ENCODE data around the gene DRD2.

Gene DRD2

GRCh38 chr11:113436672-113437252 lies 38.4 kb downstream of the DRD2 start:
- Histone ChIP-seq H3K36me3 (ENCODE audit: insufficient read depth, low read length) (no peaks in the 10 kb centered on the region), H3K9me3 (ENCODE audit: low read length) (no peaks in the 10 kb centered on the region), H3K27me3 (ENCODE audit: control insufficient read depth in 1 of 2, insufficient read depth in 2 of 2, low read length in 2 of 2) (no peaks in the 10 kb centered on the region), H3K4me3 (ENCODE audit: low read depth in 1 of 2, low read length in 2 of 2) (no peak overlapping the region), H3K4me1 (ENCODE audit: insufficient read depth, low read length) (no peaks in the 10 kb centered on the region), H3K27ac (ENCODE audit: low read depth, low read length) (no peak overlapping the region), H3K9ac (ENCODE audit: low read length) (no peak overlapping the region)

- Histone ChIP-seq H3K4me3 (ENCODE audit: low read depth in 1 of 2, low read length in 2 of 2) (no peak overlapping the region), H3K9me3 (ENCODE audit: low read length) (no peaks in the 10 kb centered on the region), H3K9ac (ENCODE audit: low read length) (no peak overlapping the region), H3K27ac (ENCODE audit: low read depth, low read length) (no peak overlapping the region), H3K27me3 (ENCODE audit: control insufficient read depth in 1 of 2, insufficient read depth in 2 of 2, low read length in 2 of 2) (no peaks in the 10 kb centered on the region), H3K4me1 (ENCODE audit: insufficient read depth, low read length) (no peaks in the 10 kb centered on the region), H3K36me3 (ENCODE audit: insufficient read depth, low read length) (no peaks in the 10 kb centered on the region)
Measured at GRCh38 chr11:113435190-113435968, 39.8 kb downstream of the DRD2 start.

- Histone ChIP-seq H3K27ac (ENCODE audit: low read depth, low read length) (no peak overlapping the region), H3K36me3 (ENCODE audit: insufficient read depth, low read length) (no peaks in the 10 kb centered on the region), H3K27me3 (ENCODE audit: control insufficient read depth in 1 of 2, insufficient read depth in 2 of 2, low read length in 2 of 2) (no peaks in the 10 kb centered on the region), H3K4me1 (ENCODE audit: insufficient read depth, low read length) (no peaks in the 10 kb centered on the region), H3K9me3 (ENCODE audit: low read length) (no peaks in the 10 kb centered on the region), H3K9ac (ENCODE audit: low read length) (no peak overlapping the region), H3K4me3 (ENCODE audit: low read depth in 1 of 2, low read length in 2 of 2) (no peak overlapping the region)
Measured at GRCh38 chr11:113431746-113432145, 43.5 kb downstream of the DRD2 start.

GRCh38 chr11:113426686-113427085 lies 48.5 kb downstream of the DRD2 start:
- Histone ChIP-seq H3K4me3 (ENCODE audit: low read depth in 1 of 2, low read length in 2 of 2) (no peak overlapping the region), H3K9me3 (ENCODE audit: low read length) (no peaks in the 10 kb centered on the region), H3K27me3 (ENCODE audit: control insufficient read depth in 1 of 2, insufficient read depth in 2 of 2, low read length in 2 of 2) (no peaks in the 10 kb centered on the region), H3K27ac (ENCODE audit: low read depth, low read length) (no peak overlapping the region), H3K9ac (ENCODE audit: low read length) (no peak overlapping the region), H3K36me3 (ENCODE audit: insufficient read depth, low read length) (no peaks in the 10 kb centered on the region), H3K4me1 (ENCODE audit: insufficient read depth, low read length) (no peaks in the 10 kb centered on the region)

GRCh38 chr11:113420808-113421207 lies 54.4 kb downstream of the DRD2 start:
- Histone ChIP-seq H3K9ac (ENCODE audit: low read length) (no peak overlapping the region), H3K9me3 (ENCODE audit: low read length) (no peaks in the 10 kb centered on the region), H3K4me1 (ENCODE audit: insufficient read depth, low read length) (no peaks in the 10 kb centered on the region), H3K27me3 (ENCODE audit: control insufficient read depth in 1 of 2, insufficient read depth in 2 of 2, low read length in 2 of 2) (no peaks in the 10 kb centered on the region), H3K27ac (ENCODE audit: low read depth, low read length) (no peak overlapping the region), H3K36me3 (ENCODE audit: insufficient read depth, low read length) (no peaks in the 10 kb centered on the region), H3K4me3 (ENCODE audit: low read depth in 1 of 2, low read length in 2 of 2) (no peak overlapping the region)

GRCh38 chr11:113419454-113420003 lies 55.7 kb downstream of the DRD2 start:
- Histone ChIP-seq H3K9me3 (ENCODE audit: low read length) (no peaks in the 10 kb centered on the region), H3K4me3 (ENCODE audit: low read depth in 1 of 2, low read length in 2 of 2) (no peak overlapping the region), H3K27ac (ENCODE audit: low read depth, low read length) (no peak overlapping the region), H3K4me1 (ENCODE audit: insufficient read depth, low read length) (no peaks in the 10 kb centered on the region), H3K9ac (ENCODE audit: low read length) (no peak overlapping the region), H3K36me3 (ENCODE audit: insufficient read depth, low read length) (no peaks in the 10 kb centered on the region), H3K27me3 (ENCODE audit: control insufficient read depth in 1 of 2, insufficient read depth in 2 of 2, low read length in 2 of 2) (no peaks in the 10 kb centered on the region)

- H3K27me3 ChIP-seq (ENCODE audit: control insufficient read depth in 1 of 2, insufficient read depth in 2 of 2, low read length in 2 of 2) = no peaks in the 10 kb centered on the region
- no peak overlapping the region for H3K9ac ChIP-seq (ENCODE audit: low read length)
- no peak overlapping the region for H3K4me3 ChIP-seq (ENCODE audit: low read depth in 1 of 2, low read length in 2 of 2)
- no peaks in the 10 kb centered on the region for H3K36me3 ChIP-seq (ENCODE audit: insufficient read depth, low read length)
- H3K4me1 ChIP-seq (ENCODE audit: insufficient read depth, low read length) = no peaks in the 10 kb centered on the region
- no peaks in the 10 kb centered on the region for H3K9me3 ChIP-seq (ENCODE audit: low read length)
- no peak overlapping the region for H3K27ac ChIP-seq (ENCODE audit: low read depth, low read length)
Measured at GRCh38 chr11:113417428-113417827, 57.8 kb downstream of the DRD2 start.

- H3K9me3 ChIP-seq (ENCODE audit: low read length) = no peaks in the 10 kb centered on the region
- H3K4me3 ChIP-seq (ENCODE audit: low read depth in 1 of 2, low read length in 2 of 2) = no peak overlapping the region
- no peaks in the 10 kb centered on the region for H3K36me3 ChIP-seq (ENCODE audit: insufficient read depth, low read length)
- no peak overlapping the region for H3K27ac ChIP-seq (ENCODE audit: low read depth, low read length)
- H3K9ac ChIP-seq (ENCODE audit: low read length) = no peak overlapping the region
- H3K27me3 ChIP-seq (ENCODE audit: control insufficient read depth in 1 of 2, insufficient read depth in 2 of 2, low read length in 2 of 2) = no peaks in the 10 kb centered on the region
- H3K4me1 ChIP-seq (ENCODE audit: insufficient read depth, low read length) = no peaks in the 10 kb centered on the region
Measured at GRCh38 chr11:113415343-113415742, 59.9 kb downstream of the DRD2 start.

GRCh38 chr11:113412675-113413074 lies 62.5 kb downstream of the DRD2 start:
- no peak overlapping the region for H3K4me3 ChIP-seq (ENCODE audit: low read depth in 1 of 2, low read length in 2 of 2)
- no peaks in the 10 kb centered on the region for H3K9me3 ChIP-seq (ENCODE audit: low read length)
- no peaks in the 10 kb centered on the region for H3K4me1 ChIP-seq (ENCODE audit: insufficient read depth, low read length)
- H3K27ac ChIP-seq (ENCODE audit: low read depth, low read length) = no peak overlapping the region
- no peaks in the 10 kb centered on the region for H3K27me3 ChIP-seq (ENCODE audit: control insufficient read depth in 1 of 2, insufficient read depth in 2 of 2, low read length in 2 of 2)
- no peak overlapping the region for H3K9ac ChIP-seq (ENCODE audit: low read length)
- H3K36me3 ChIP-seq (ENCODE audit: insufficient read depth, low read length) = no peaks in the 10 kb centered on the region

- H3K4me1 ChIP-seq (ENCODE audit: insufficient read depth, low read length) = no peaks in the 10 kb centered on the region
- H3K9me3 ChIP-seq (ENCODE audit: low read length) = no peaks in the 10 kb centered on the region
- no peaks in the 10 kb centered on the region for H3K36me3 ChIP-seq (ENCODE audit: insufficient read depth, low read length)
- H3K4me3 ChIP-seq (ENCODE audit: low read depth in 1 of 2, low read length in 2 of 2) = no peak overlapping the region
- no peaks in the 10 kb centered on the region for H3K27me3 ChIP-seq (ENCODE audit: control insufficient read depth in 1 of 2, insufficient read depth in 2 of 2, low read length in 2 of 2)
- no peak overlapping the region for H3K9ac ChIP-seq (ENCODE audit: low read length)
- no peak overlapping the region for H3K27ac ChIP-seq (ENCODE audit: low read depth, low read length)
Measured at GRCh38 chr11:113411536-113411935, 63.7 kb downstream of the DRD2 start.

- Histone ChIP-seq H3K4me1 (ENCODE audit: insufficient read depth, low read length) (no peaks in the 10 kb centered on the region), H3K27ac (ENCODE audit: low read depth, low read length) (no peak overlapping the region), H3K9me3 (ENCODE audit: low read length) (no peaks in the 10 kb centered on the region), H3K4me3 (ENCODE audit: low read depth in 1 of 2, low read length in 2 of 2) (no peak overlapping the region), H3K36me3 (ENCODE audit: insufficient read depth, low read length) (no peaks in the 10 kb centered on the region), H3K9ac (ENCODE audit: low read length) (no peak overlapping the region), H3K27me3 (ENCODE audit: control insufficient read depth in 1 of 2, insufficient read depth in 2 of 2, low read length in 2 of 2) (no peaks in the 10 kb centered on the region)
Measured at GRCh38 chr11:113410414-113411135, 64.6 kb downstream of the DRD2 start.

All from muscle layer of colon (tissue), 2 donors.